ENCODE measurements around the gene SERINC3.

Gene SERINC3

DNA sequence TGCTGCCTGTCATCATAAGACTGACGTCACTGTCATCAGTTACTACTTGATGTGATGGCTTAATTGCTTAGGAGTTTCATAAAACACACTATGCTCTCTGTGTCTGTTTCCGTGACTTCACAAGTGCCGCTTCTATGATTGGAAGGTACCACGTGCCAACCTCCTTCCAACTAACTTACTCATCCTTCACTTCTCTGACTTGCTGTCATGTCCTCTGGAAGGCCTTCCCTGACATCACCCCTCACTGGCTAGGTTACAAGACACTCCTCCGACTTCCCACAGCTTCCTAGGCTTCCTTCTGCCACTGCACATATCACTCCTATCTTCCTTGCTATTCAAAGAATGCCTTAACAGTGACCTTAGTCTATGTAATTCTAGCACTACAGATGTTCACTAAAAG lies 20.4 kb downstream of the SERINC3 start:
- no peak for TF ChIP-seq CTCF (IDR thresholded peaks at IDR 0.05; ENCODE audit: control extremely low read depth, extremely low read depth, low read depth, missing control alignments)
- DNase-seq (ENCODE audit: extremely low spot score) = no peak
- ChIA-PET CTCF (interaction anchor here (0.9 to 1.7 kb wide), 3 partner anchors 9 to 182 kb away, joined by 3 to 9 read pairs (median 4); no protein-coding TSS in a partner anchor), POLR2A (no interaction called here)

DNA sequence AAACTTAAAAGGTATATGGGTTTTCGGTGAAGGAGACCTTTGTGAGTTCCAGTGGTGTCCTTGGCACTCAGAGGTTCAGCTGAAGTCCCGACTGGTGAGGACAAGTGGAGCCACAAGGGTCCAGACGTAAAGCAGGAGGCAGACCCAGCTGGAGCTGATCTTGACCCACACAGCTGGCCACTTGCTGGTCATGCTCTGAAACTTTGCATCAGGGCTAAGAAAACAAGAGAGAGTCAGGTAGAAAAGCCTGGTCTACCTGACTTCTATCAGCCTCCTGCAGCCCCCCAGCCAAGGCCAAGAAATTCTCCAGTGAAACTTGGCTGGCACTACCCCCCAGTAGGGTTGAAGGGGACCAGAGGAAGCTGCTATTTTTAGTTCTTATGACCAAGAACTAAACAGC lies 21.6 kb downstream of the SERINC3 start:
- DNase-seq (ENCODE audit: extremely low spot score) = no peak
- TF ChIP-seq CTCF (IDR thresholded peaks at IDR 0.05; ENCODE audit: control extremely low read depth, extremely low read depth, low read depth, missing control alignments) = no peak
- CTCF ChIA-PET = interaction anchor here (1.7 to 2.1 kb wide), 2 partner anchors 10 to 18 kb away, joined by 5 to 9 read pairs; no protein-coding TSS in a partner anchor
- POLR2A ChIA-PET = no interaction called here

DNA sequence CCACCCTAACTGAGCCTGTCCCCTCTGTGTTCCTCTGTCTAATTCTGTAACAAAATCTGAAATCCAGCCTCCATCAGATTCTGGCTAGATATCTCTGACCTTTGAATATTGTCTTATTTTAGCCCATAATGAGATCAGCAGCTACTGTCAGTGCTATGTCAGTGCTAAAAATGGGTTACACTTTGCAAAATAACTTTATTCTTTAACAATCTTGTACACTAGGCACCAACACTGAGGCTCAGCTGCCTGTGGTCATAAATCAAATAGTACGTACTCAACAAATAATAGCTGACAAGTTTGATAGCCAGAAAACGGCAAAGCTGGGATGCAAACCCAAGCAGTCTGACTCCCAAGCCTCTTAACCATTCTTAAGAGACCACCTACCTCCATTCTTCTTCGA lies 24.1 kb downstream of the SERINC3 start:
- DNase-seq (ENCODE audit: extremely low spot score) = no peak
- POLR2A ChIA-PET = no interaction called here
- TF ChIP-seq CTCF (IDR thresholded peaks at IDR 0.05; ENCODE audit: control extremely low read depth, extremely low read depth, low read depth, missing control alignments) = no peak
- CTCF ChIA-PET = interaction anchor here (1.5 to 1.7 kb wide), 3 partner anchors 10 to 13 kb away, joined by 3 to 6 read pairs (median 5); no protein-coding TSS in a partner anchor

DNA sequence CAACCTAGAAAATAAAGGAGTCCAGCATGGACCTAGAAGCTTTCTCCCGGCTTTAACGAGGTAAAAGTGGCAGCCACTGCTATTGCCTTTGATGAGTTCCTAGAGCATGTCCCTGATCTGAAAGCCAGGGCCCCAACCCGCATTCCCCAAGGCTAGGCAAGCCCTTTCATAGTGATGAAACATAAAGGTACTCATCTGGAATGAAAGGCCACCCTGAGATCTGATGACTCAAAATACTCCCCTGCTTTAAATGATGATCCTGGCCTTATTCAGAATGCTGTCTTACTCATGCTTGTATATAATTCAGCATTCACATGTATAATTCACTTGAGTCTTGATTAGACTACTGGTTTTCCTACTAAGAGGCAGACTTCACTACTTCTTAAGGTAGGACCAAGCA lies 24.9 kb downstream of the SERINC3 start:
- ChIA-PET POLR2A (no interaction called here), CTCF (no interaction called here)
- TF ChIP-seq CTCF (IDR thresholded peaks at IDR 0.05; ENCODE audit: control extremely low read depth, extremely low read depth, low read depth, missing control alignments) = no peak
- DNase-seq (ENCODE audit: extremely low spot score) = no peak

DNA sequence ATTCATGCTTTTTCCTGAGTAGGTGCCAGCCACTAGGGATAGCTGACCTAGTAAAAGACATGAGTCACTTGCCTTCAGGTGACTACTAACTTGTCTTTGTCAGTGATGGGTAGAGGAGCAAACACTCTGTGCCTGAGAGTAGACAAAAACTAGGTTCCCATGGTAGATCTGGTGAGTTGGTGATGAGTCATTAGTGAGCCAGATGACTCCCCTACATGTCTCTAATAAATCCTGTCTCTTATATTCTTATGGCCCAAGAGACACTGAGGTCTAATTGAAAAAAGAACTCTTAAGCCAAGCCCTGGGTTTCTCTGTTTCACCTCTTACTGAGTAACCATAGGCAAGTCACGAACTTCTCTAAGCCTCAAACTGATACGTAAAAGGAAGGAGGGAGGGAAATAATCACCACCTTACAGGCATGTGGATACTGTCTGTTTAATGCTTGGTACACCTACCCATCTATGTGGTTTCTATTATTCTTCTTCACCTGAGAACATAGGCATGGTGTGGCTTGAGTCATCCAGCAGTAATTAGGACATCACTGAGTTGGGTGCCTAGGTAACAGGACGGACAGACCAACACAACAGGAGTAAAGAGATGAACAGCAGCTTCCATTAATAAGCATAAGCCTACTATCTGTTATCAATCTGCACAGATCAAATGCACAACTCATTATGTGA lies 25.9 kb downstream of the SERINC3 start:
- TF ChIP-seq CTCF (IDR thresholded peaks at IDR 0.05; ENCODE audit: control extremely low read depth, extremely low read depth, low read depth, missing control alignments) = no peak
- POLR2A ChIA-PET = no interaction called here
- DNase-seq (ENCODE audit: extremely low spot score) = no peak
- CTCF ChIA-PET = interaction anchor here (0.7 to 1.6 kb wide), 2 partner anchors 12 to 114 kb away, joined by 3 to 8 read pairs; no protein-coding TSS in a partner anchor

GRCh38 chr20:44495257-44495656 lies 26.6 kb downstream of the SERINC3 start:
- no peak for DNase-seq (ENCODE audit: extremely low spot score)
- CTCF ChIA-PET = interaction anchor here (1.4 to 1.6 kb wide), 2 partner anchors 114 to 188 kb away, joined by 5 to 8 read pairs; no protein-coding TSS in a partner anchor
- POLR2A ChIA-PET = no interaction called here
- no peak for TF ChIP-seq CTCF (IDR thresholded peaks at IDR 0.05; ENCODE audit: control extremely low read depth, extremely low read depth, low read depth, missing control alignments)
